Lower leg skin (tissue), 3 donors: Measurements from ENCODE around the gene ANKIB1.

Experiments used
- POLR2A ChIP-seq, 2 donors: fragments of 450-650 bp; IDR thresholded peaks; one replicate each; pipeline ENCODE4 v1.6.1; 2016 to 2017; ENCODE audit warnings: antibody characterized with exemption in 2 of 2, mild to moderate bottlenecking in 1 of 2, moderate library complexity in 1 of 2
- TF ChIP-seq, protein P1 (sequence below), 3 donors: fragments of 450-650 bp; IDR thresholded peaks; one replicate each; pipeline ENCODE4 v1.5.1; 2016; ENCODE audit warnings: antibody characterized with exemption in 3 of 3, mild to moderate bottlenecking in 3 of 3, moderate library complexity in 2 of 3

DNA sequence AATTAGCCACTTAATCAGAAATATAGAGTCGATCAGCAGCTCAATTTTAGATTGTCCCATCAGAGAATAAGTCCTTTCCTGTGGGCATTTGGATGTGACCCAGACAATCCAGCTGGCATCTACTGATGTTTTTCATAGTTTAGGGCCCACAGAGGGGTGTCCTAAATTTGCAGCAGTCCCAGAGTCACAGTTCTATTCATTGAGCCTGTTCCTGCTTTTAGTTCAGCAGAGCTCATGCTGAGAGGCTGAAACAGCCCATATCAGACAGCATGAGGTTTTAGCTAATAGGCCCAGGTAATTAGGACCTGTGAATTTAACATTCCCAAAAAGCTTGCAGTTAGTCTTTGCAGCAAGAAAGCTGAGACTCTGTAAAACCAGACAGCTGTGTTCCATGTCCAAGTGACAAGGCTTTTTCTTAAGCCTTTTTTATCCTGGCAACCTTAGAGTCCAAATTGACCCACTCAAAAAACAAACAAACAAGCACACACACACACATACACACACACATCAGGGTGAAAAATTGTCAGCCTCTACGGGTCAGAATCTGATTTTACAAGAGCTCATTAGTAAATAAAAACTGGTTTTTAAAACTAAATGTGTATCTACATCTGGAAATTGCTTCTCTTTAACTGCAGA, 33.7 kb downstream of the ANKIB1 start:
- TF ChIP-seq, protein P1, sequence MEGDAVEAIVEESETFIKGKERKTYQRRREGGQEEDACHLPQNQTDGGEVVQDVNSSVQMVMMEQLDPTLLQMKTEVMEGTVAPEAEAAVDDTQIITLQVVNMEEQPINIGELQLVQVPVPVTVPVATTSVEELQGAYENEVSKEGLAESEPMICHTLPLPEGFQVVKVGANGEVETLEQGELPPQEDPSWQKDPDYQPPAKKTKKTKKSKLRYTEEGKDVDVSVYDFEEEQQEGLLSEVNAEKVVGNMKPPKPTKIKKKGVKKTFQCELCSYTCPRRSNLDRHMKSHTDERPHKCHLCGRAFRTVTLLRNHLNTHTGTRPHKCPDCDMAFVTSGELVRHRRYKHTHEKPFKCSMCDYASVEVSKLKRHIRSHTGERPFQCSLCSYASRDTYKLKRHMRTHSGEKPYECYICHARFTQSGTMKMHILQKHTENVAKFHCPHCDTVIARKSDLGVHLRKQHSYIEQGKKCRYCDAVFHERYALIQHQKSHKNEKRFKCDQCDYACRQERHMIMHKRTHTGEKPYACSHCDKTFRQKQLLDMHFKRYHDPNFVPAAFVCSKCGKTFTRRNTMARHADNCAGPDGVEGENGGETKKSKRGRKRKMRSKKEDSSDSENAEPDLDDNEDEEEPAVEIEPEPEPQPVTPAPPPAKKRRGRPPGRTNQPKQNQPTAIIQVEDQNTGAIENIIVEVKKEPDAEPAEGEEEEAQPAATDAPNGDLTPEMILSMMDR (IDR thresholded peaks at IDR 0.05) = no peak
- no peak for TF ChIP-seq POLR2A (IDR thresholded peaks at IDR 0.05)
